Stimulated activated CD8-positive, alpha-beta memory T cell treated with anti-CD3 and anti-CD28 coated beads, Interleukin-4, amount 100 ng/mL, for 24 hours (primary cell): ENCODE results near the gene PMPCA.
A peak's percentile ranks its signal among the peaks of the same experiment; 100 is the strongest.
"Not testable (repeated sequence)": the region's sequence is repeated elsewhere in the genome, so short reads cannot be mapped to it uniquely, and the experiment has no call there.

Experiments
- DNase-seq: peaks from one replicate; pipeline ENCODE4 v3.0.0-alpha.2; 2020; ENCODE audit warnings: low read depth

Gene PMPCA

GRCh38 chr9:136394312-136395019 lies 16.0 kb upstream of the PMPCA start:
- DNase-seq = no peak

- no peak for DNase-seq
Observed at GRCh38 chr9:136395020-136395340, 15.5 kb upstream of the PMPCA start.

- no peak for DNase-seq
Observed at GRCh38 chr9:136395345-136396218, 14.9 kb upstream of the PMPCA start.

GRCh38 chr9:136396219-136396515 lies 14.3 kb upstream of the PMPCA start:
- DNase-seq = no peak

GRCh38 chr9:136397643-136398042 lies 12.8 kb upstream of the PMPCA start:
- DNase-seq = no peak

- DNase-seq = no peak
Observed at GRCh38 chr9:136398286-136398685, 12.2 kb upstream of the PMPCA start.

- DNase-seq = no peak
Observed at GRCh38 chr9:136399176-136400037, 11.1 kb upstream of the PMPCA start.

GRCh38 chr9:136400038-136400834 lies 10.2 kb upstream of the PMPCA start, which contains the start of gene SNAPC4:
Gene SNAPC4, minus strand, starts transcription at chr9:136400170. Its CDS starts 1,742 bp downstream, at chr9:136398428.
- peak; percentile 83 for DNase-seq

GRCh38 chr9:136401173-136401922 lies 9.1 kb upstream of the PMPCA start:
- DNase-seq = no peak

GRCh38 chr9:136402067-136402466 lies 8.4 kb upstream of the PMPCA start:
- no peak for DNase-seq

GRCh38 chr9:136403538-136403914 lies 6.9 kb upstream of the PMPCA start:
- DNase-seq = peak; percentile 64

- DNase-seq = no peak
Observed at GRCh38 chr9:136403915-136404800, 6.3 kb upstream of the PMPCA start.

- DNase-seq = no peak
Observed at GRCh38 chr9:136404801-136405136, 5.7 kb upstream of the PMPCA start.

- DNase-seq = no peak
Observed at GRCh38 chr9:136405481-136405880, 5.0 kb upstream of the PMPCA start.

GRCh38 chr9:136405904-136406303 lies 4.6 kb upstream of the PMPCA start:
- not testable (repeated sequence) for DNase-seq

- not testable (repeated sequence) for DNase-seq
Observed at GRCh38 chr9:136407061-136407460, 3.4 kb upstream of the PMPCA start.

- DNase-seq = no peak
Observed at GRCh38 chr9:136407911-136408310, 2.5 kb upstream of the PMPCA start.

- DNase-seq = no peak
Observed at GRCh38 chr9:136409557-136410455, 652 bp upstream of the PMPCA start.

GRCh38 chr9:136411378-136411777 lies 920 bp downstream of the PMPCA start:
- no peak for DNase-seq
